K562 (cell line): ENCODE measurements around the gene CHCHD4. TPM values are rescaled to one million over a fixed set of nuclear protein-coding genes. Genes with fewer than 3 reads are reported as not detected.
A peak's percentile ranks its signal among the peaks of the same experiment; 100 is the strongest.

Experiments
- CLOCK ChIP-seq: fragments of 250-450 bp; sonication (Bioruptor Pico); IDR thresholded peaks from 2 replicates; pipeline ENCODE4 v1.4.0; 2020; ENCODE audit warnings: mild to moderate bottlenecking, moderate library complexity, borderline replicate concordance
- CSDE1 ChIP-seq, 2 experiments: fragments of 450-650 bp; IDR thresholded peaks; 2 replicates each; pipeline ENCODE4 v1.6.1; 2016; ENCODE audit warnings: mild to moderate bottlenecking in 1 of 2
- DMBX1 ChIP-seq: fragments of 250-450 bp; sonication (Bioruptor Pico); IDR thresholded peaks from 2 replicates; pipeline ENCODE4 v1.8.0; 2022; ENCODE audit warnings: inconsistent platforms, mild to moderate bottlenecking, moderate library complexity, borderline replicate concordance
- ELF1 ChIP-seq: fragments of 200-800 bp; sonication (Bioruptor generic); IDR thresholded peaks from 2 replicates; pipeline ENCODE4 v1.6.1; 2016; ENCODE audit warnings: missing genetic modification characterization, missing compliant biosample characterization
- ETS1 ChIP-seq: conservative IDR thresholded peaks from 2 replicates; pipeline ENCODE4 v1.6.1; 2011; ENCODE audit warnings: low read depth, mild to moderate bottlenecking, low read length; ENCODE audit not compliant: control insufficient read depth
- HNRNPH1 ChIP-seq: fragments of 200-400 bp; formaldehyde crosslinking; optimal IDR thresholded peaks from 2 replicates; pipeline ENCODE3; 2017; ENCODE audit warnings: low read depth, mild to moderate bottlenecking, low read length, moderate library complexity
- MTA2 ChIP-seq: fragments of 450-650 bp; IDR thresholded peaks from 2 replicates; pipeline ENCODE4 v1.6.1; 2016; ENCODE audit warnings: low read depth
- NEUROD1 ChIP-seq: fragments of 150-350 bp; IDR thresholded peaks from 2 replicates; pipeline ENCODE4 v1.6.1; 2014; ENCODE audit warnings: borderline replicate concordance, low read length, low read depth; ENCODE audit not compliant: partially characterized antibody
- PHF8 ChIP-seq: fragments of 200-600 bp; sonication (generic); IDR thresholded peaks from 2 replicates; pipeline ENCODE4 v1.6.1; 2012; ENCODE audit warnings: mixed run types, mild to moderate bottlenecking, inconsistent platforms, low read length, moderate library complexity, borderline replicate concordance
- PPARD ChIP-seq: fragments of 250-450 bp; sonication (Bioruptor Pico); IDR thresholded peaks from 2 replicates; pipeline ENCODE4 v1.8.0; 2022; ENCODE audit warnings: inconsistent platforms, mild to moderate bottlenecking, moderate library complexity
- RAD21 ChIP-seq, 2 experiments: fragments of 250-450 bp in 1 of 2; fragments of 450-650 bp in 1 of 2; sonication (Bioruptor Pico) in 1 of 2; formaldehyde crosslinking in 1 of 2; IDR thresholded peaks in 1 of 2; conservative IDR thresholded peaks in 1 of 2; 2 replicates each; pipeline versions ENCODE4 v1.4.0 to v1.8.0; 2020 to 2022; ENCODE audit warnings: mild to moderate bottlenecking in 2 of 2, moderate library complexity in 1 of 2
- SRSF3 ChIP-seq: fragments of 200-400 bp; formaldehyde crosslinking; IDR thresholded peaks from 2 replicates; pipeline ENCODE4 v1.6.1; 2016; ENCODE audit warnings: mild to moderate bottlenecking, low read length, moderate library complexity; ENCODE audit not compliant: insufficient read depth
- STAT5A ChIP-seq: IDR thresholded peaks from 2 replicates; pipeline ENCODE4 v1.6.1; 2012; ENCODE audit warnings: low read length, inconsistent platforms, borderline replicate concordance
- ZNF134 ChIP-seq: fragments of 250-450 bp; sonication (Bioruptor Pico); conservative IDR thresholded peaks from 2 replicates; pipeline ENCODE4 v1.4.0; 2020
- ZNF175 ChIP-seq: fragments of 200-800 bp; sonication (Bioruptor generic); IDR thresholded peaks from 2 replicates; pipeline ENCODE4 v1.6.1; 2016; ENCODE audit warnings: low read depth, mild to moderate bottlenecking, missing genetic modification characterization, missing compliant biosample characterization
- ZNF197 ChIP-seq: fragments of 200-800 bp; sonication (Bioruptor generic); IDR thresholded peaks from 2 replicates; pipeline ENCODE4 v1.6.1; 2016; ENCODE audit warnings: low read depth, missing genetic modification characterization, missing compliant biosample characterization
- polyA plus RNA-seq, 8 experiments: library from polyadenylated mRNA; depleted of rRNA in 4 of 8; stranded (reverse) in 5 of 8; unstranded in 3 of 8; fragments of >200 nt; fragmentation: Nextera tagmentation in 2 of 8; fragmentation: Illumina TruSeq in 1 of 8; extraction: Ambion mirVana in 2 of 8; extraction: Trizol in 1 of 8; gene quantifications; 2 replicates each; pipeline versions ENCODE4 v1.2.1 to v1.2.3, GENCODE V29; 2011 to 2014; ENCODE audit warnings: inconsistent platforms in 1 of 8, missing spikeins in 1 of 8
- total RNA-seq, 7 experiments: library from RNA; depleted of rRNA in 6 of 7; stranded (reverse); fragments of >200 nt in 6 of 7; fragmentation: Illumina TruSeq in 2 of 7; extraction: Trizol in 2 of 7; gene quantifications; 2 replicates each; pipeline versions ENCODE4 v1.2.1 to v1.2.3, GENCODE V29; 2011 to 2021; ENCODE audit warnings: low replicate concordance in 1 of 7
- TF ChIP-seq, protein P1 (sequence below): fragments of 150-350 bp; IDR thresholded peaks from 2 replicates; pipeline ENCODE4 v1.6.1; 2014; ENCODE audit warnings: low read depth, mild to moderate bottlenecking, low read length, borderline replicate concordance
- TF ChIP-seq, protein P2 (sequence below): fragments of 250-450 bp; sonication (Bioruptor Pico); IDR thresholded peaks from 2 replicates; pipeline ENCODE4 v1.8.0; 2021; ENCODE audit warnings: borderline replicate concordance, mild to moderate bottlenecking, moderate library complexity; ENCODE audit not compliant: poor library complexity, severe bottlenecking

Gene CHCHD4
- total and polyA plus RNA-seq, 9 of the 15 experiments (the other 6 are each of a cell fraction or from before 2014, with no cell fraction given) = 55.4 to 225 (median 77.2) TPM

DNA sequence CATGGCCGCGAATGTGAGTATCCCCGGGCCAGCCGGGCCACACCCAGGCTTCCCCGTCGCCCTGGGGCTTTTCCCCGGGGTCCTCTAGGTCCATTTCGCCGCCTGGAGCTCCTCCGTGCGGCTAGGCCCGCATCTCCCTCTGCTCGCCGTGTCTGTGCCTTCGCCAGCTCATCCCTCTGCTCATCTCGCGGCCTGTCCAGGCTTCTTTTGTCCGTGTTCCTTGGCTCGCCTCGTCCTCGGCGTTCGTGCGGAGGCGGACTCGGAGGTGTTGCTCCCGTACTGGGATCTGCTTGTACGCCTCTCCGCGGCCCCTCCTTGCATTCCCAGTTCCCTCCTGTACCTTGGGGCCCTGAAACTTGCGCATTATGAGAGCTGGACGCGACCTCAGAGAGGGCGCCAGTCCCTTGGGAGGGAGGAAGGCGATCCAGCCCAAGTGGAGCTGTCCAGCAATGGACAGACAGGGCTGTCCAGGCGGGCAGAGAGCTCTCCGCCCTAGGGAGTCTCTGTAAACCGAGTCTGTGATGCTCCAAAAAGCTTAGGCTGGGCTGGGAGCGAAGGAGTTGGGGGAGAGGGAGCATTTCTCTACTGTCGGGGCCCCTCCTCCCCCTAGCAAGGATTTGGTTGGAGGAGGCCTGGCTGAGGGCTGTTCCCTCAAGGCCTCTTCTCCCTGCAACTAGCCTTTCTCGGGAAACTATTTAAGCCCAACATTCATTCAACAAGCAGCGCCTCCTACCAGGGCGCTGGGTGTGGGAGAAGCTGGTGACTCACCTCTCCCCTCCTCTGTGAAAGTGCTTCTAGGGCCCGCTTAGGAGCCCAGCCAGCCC lies 735 bp upstream of the CHCHD4 start (continued):
- TF ChIP-seq MTA2 (no peak), RAD21 (CRISPR knock-in tag; conservative IDR thresholded peaks at IDR 0.05 in 1 of 2, IDR thresholded peaks at IDR 0.05 in 1 of 2) (0 out of 4 replicates have a peak, but pooled peaks have one; percentile 12 to 14), ELF1 (tag) (no peak), ZNF134 (no peak), PPARD (CRISPR knock-in tag) (no peak), ETS1 (no peak; the same call in 1 of the 2 replicates), CLOCK (CRISPR knock-in tag) (no peak), SRSF3 (no peak), NEUROD1 (no peak), ZNF197 (CRISPR knock-in tag) (no peak), HNRNPH1 (no peak), PHF8 (no peak; the same call in 1 of the 2 replicates), DMBX1 (CRISPR knock-in tag) (no peak), CSDE1 (IDR thresholded peaks at IDR 0.05) (no peak), ZNF175 (no peak), STAT5A (no peak)
- TF ChIP-seq, protein P1, sequence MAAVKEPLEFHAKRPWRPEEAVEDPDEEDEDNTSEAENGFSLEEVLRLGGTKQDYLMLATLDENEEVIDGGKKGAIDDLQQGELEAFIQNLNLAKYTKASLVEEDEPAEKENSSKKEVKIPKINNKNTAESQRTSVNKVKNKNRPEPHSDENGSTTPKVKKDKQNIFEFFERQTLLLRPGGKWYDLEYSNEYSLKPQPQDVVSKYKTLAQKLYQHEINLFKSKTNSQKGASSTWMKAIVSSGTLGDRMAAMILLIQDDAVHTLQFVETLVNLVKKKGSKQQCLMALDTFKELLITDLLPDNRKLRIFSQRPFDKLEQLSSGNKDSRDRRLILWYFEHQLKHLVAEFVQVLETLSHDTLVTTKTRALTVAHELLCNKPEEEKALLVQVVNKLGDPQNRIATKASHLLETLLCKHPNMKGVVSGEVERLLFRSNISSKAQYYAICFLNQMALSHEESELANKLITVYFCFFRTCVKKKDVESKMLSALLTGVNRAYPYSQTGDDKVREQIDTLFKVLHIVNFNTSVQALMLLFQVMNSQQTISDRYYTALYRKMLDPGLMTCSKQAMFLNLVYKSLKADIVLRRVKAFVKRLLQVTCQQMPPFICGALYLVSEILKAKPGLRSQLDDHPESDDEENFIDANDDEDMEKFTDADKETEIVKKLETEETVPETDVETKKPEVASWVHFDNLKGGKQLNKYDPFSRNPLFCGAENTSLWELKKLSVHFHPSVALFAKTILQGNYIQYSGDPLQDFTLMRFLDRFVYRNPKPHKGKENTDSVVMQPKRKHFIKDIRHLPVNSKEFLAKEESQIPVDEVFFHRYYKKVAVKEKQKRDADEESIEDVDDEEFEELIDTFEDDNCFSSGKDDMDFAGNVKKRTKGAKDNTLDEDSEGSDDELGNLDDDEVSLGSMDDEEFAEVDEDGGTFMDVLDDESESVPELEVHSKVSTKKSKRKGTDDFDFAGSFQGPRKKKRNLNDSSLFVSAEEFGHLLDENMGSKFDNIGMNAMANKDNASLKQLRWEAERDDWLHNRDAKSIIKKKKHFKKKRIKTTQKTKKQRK = no peak
- TF ChIP-seq, protein P2, sequence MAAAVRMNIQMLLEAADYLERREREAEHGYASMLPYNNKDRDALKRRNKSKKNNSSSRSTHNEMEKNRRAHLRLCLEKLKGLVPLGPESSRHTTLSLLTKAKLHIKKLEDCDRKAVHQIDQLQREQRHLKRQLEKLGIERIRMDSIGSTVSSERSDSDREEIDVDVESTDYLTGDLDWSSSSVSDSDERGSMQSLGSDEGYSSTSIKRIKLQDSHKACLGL (CRISPR knock-in tag) = no peak
